Measurements from ENCODE around the gene HNMT.

HNMT gene

GRCh38 chr2:137927846-137928245 lies 36.4 kb upstream of the HNMT start:
- H3K27ac ChIP-seq (ENCODE audit: poor library complexity, severe bottlenecking) = no peak overlapping the region
- H3K9me3 ChIP-seq (ENCODE audit: severe bottlenecking) = no peaks in the 10 kb centered on the region
- H3K36me3 ChIP-seq (ENCODE audit: low read depth) = no peaks in the 10 kb centered on the region
- no peak for TF ChIP-seq CTCF (IDR thresholded peaks at IDR 0.05; ENCODE audit: poor library complexity, severe bottlenecking)
- no peak overlapping the region for H3K4me3 ChIP-seq (ENCODE audit: severe bottlenecking)
- no peaks in the 10 kb centered on the region for H3K27me3 ChIP-seq (ENCODE audit: insufficient read depth, poor library complexity, severe bottlenecking)
- DNase-seq (ENCODE audit: low spot score) = no peak
- no peak for ATAC-seq (ENCODE audit: low read depth)
- H3K4me1 ChIP-seq (ENCODE audit: insufficient read depth, poor library complexity, severe bottlenecking) = peaks cover 9% of the 10 kb centered on the region

- no peaks in the 10 kb centered on the region for H3K36me3 ChIP-seq (ENCODE audit: low read depth)
- DNase-seq (ENCODE audit: low spot score) = no peak
- TF ChIP-seq CTCF (IDR thresholded peaks at IDR 0.05; ENCODE audit: poor library complexity, severe bottlenecking) = no peak
- H3K4me1 ChIP-seq (ENCODE audit: insufficient read depth, poor library complexity, severe bottlenecking) = peaks cover 9% of the 10 kb centered on the region
- no peak overlapping the region for H3K4me3 ChIP-seq (ENCODE audit: severe bottlenecking)
- no peaks in the 10 kb centered on the region for H3K9me3 ChIP-seq (ENCODE audit: severe bottlenecking)
- H3K27ac ChIP-seq (ENCODE audit: poor library complexity, severe bottlenecking) = peak overlapping the region; percentile 17
- peak; percentile 79 for ATAC-seq (ENCODE audit: low read depth)
- no peaks in the 10 kb centered on the region for H3K27me3 ChIP-seq (ENCODE audit: insufficient read depth, poor library complexity, severe bottlenecking)
Observed at GRCh38 chr2:137928547-137929518, 35.4 kb upstream of the HNMT start.

- DNase-seq (ENCODE audit: low spot score) = no peak
- no peak for TF ChIP-seq CTCF (IDR thresholded peaks at IDR 0.05; ENCODE audit: poor library complexity, severe bottlenecking)
- peaks cover 9% of the 10 kb centered on the region for H3K4me1 ChIP-seq (ENCODE audit: insufficient read depth, poor library complexity, severe bottlenecking)
- H3K27me3 ChIP-seq (ENCODE audit: insufficient read depth, poor library complexity, severe bottlenecking) = no peaks in the 10 kb centered on the region
- no peak overlapping the region for H3K4me3 ChIP-seq (ENCODE audit: severe bottlenecking)
- no peak for ATAC-seq (ENCODE audit: low read depth)
- H3K9me3 ChIP-seq (ENCODE audit: severe bottlenecking) = no peaks in the 10 kb centered on the region
- no peaks in the 10 kb centered on the region for H3K36me3 ChIP-seq (ENCODE audit: low read depth)
- peak overlapping the region; percentile 17 for H3K27ac ChIP-seq (ENCODE audit: poor library complexity, severe bottlenecking)
Observed at GRCh38 chr2:137929519-137929916, 34.8 kb upstream of the HNMT start.

GRCh38 chr2:137930146-137930545 lies 34.1 kb upstream of the HNMT start:
- Histone ChIP-seq H3K27ac (ENCODE audit: poor library complexity, severe bottlenecking) (no peak overlapping the region), H3K9me3 (ENCODE audit: severe bottlenecking) (no peaks in the 10 kb centered on the region), H3K4me3 (ENCODE audit: severe bottlenecking) (no peak overlapping the region), H3K4me1 (ENCODE audit: insufficient read depth, poor library complexity, severe bottlenecking) (peaks cover 9% of the 10 kb centered on the region), H3K36me3 (ENCODE audit: low read depth) (no peaks in the 10 kb centered on the region), H3K27me3 (ENCODE audit: insufficient read depth, poor library complexity, severe bottlenecking) (no peaks in the 10 kb centered on the region)
- ATAC-seq (ENCODE audit: low read depth) = no peak
- no peak for DNase-seq (ENCODE audit: low spot score)
- TF ChIP-seq CTCF (IDR thresholded peaks at IDR 0.05; ENCODE audit: poor library complexity, severe bottlenecking) = no peak

GRCh38 chr2:137935591-137935990 lies 28.7 kb upstream of the HNMT start:
- Histone ChIP-seq H3K27ac (ENCODE audit: poor library complexity, severe bottlenecking) (no peak overlapping the region), H3K27me3 (ENCODE audit: insufficient read depth, poor library complexity, severe bottlenecking) (no peaks in the 10 kb centered on the region), H3K4me3 (ENCODE audit: severe bottlenecking) (no peak overlapping the region), H3K36me3 (ENCODE audit: low read depth) (no peaks in the 10 kb centered on the region), H3K9me3 (ENCODE audit: severe bottlenecking) (no peaks in the 10 kb centered on the region), H3K4me1 (ENCODE audit: insufficient read depth, poor library complexity, severe bottlenecking) (no peaks in the 10 kb centered on the region)
- DNase-seq (ENCODE audit: low spot score) = no peak
- no peak for TF ChIP-seq CTCF (IDR thresholded peaks at IDR 0.05; ENCODE audit: poor library complexity, severe bottlenecking)
- no peak for ATAC-seq (ENCODE audit: low read depth)

Data from RWPE2 (cell line).